GM19324 (cell line): Measurements from ENCODE around the gene MYO3B.
A peak's percentile ranks its signal among the peaks of the same experiment; 100 is the strongest.

Experiments
- ATAC-seq: cut with Tn5 transposase; IDR thresholded peaks from one replicate; pipeline ENCODE4 v1.9.1; 2021; ENCODE audit warnings: mild to moderate bottlenecking, moderate library complexity; ENCODE audit not compliant: unreplicated experiment, low FRiP score

The MYO3B gene

DNA sequence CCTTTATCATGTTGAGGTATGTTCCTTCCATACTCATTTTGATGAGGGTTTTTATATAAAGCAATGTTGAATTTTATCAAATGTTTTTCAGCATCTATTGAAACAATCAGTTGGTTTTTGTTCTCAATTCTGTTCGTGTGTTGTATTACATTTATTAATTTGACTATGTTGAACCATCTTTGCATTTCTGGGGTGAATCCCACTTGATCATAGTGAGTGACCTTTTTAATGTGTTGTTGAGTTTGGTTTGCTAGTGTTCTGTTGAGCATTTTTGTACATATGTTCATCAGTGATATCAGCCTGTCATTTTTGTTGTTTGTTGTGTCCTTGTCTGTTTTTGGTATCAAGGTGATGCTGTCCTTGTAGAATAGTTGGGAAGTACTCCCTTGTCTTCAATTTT lies 110.9 kb downstream of the MYO3B start:
- ATAC-seq, result no peak

DNA sequence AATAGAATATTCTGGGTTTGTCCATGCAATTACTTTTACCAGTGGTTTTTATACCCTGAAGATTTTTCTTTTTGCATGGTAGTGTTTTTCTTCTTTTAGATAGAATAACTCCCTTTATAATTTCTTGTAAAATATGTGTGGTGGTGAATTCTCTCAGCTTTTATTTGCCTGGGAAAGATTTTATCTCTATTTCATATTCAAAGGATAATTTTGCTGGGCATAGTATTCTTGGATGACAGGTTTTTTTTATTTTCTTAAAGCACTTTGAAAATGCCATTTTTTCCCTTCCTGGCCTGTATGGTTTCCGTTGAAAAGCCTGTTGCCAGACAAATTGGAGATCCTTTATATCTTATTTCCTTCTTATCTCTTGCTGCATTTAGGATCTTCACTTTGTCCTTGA lies 113.5 kb downstream of the MYO3B start:
- no peak for ATAC-seq

DNA sequence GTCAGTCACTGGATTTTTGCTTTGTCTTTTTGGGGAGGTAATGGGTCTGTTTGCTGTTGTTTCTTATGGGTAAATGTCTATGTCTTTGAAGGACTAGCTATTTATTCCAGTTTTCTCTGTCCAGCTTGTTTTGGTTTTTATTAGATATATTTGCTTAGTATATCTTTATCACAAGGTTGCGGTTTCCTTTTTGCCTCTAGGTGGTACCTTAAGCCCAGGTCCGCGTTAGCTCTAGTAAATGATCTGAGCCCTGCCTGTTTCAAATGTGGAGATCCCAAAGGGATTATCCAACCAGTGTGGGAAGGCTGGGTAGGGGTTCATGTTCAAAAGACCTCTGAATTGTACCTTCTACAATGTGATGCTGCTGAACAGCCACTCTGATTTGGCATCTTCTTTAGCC lies 114.5 kb downstream of the MYO3B start:
- no peak for ATAC-seq

DNA sequence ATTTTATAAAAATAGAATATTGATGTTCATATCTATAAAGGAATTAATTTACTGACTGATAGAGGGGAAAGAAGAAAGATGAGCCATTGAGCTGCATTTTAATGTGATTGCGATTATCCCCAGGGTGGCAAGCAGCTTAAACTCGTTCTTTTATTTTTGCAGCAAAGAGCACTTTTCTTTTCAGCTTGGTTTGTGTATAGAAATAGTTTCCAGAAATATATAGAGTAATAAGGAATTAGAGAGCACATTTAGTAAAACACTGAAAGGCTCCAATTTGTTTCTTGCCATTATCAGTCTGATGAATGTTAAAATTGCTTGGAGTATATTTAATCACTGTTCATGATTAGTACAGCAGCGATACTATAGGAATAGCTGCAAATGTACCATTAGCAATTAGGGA lies 119.5 kb downstream of the MYO3B start:
- ATAC-seq, result no peak

DNA sequence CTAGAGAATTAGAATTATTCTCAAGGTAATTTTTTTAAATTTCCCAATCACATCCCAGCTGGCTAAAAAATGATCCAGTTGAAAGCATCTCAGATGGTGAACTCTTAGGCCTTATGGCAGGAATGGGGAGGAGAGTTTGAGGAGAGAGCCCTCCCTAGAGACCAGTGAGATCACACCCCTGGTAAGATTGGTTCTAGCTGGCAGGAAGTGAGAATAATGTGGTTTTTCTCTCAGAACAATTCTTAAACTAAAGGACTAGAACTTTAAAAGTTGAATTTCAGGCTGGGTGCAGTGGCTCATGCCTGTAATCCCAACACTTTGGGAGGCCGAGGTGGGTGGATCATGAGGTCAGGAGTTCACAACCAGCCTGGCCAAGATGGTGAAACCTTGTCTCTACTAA lies 120.2 kb downstream of the MYO3B start:
- peak; percentile 63 for ATAC-seq

DNA sequence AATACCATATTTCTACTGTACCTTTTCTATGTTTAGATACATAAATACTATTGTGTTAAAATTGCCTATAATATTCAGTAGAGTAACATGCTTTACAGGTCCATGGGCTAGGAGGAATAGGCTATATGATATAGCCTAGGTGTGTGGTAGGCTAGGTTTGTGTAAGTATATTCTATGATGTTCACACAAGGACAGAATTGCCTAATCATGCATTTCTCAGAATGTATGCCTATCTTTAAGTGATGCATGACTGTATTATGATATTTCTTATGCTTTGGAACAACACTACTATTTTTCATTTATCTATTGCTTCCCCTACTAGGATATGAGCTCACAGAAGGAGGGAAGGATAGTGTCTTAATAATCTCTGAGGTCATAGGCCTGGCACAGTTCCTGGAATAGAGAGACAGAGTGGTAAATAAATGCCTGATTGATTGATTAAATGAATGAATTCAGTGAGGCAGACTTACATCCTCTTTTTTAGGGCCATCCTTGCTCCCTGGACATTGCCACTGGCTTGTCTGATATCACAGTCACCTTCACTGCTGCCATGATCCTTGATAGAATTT lies 121.0 kb downstream of the MYO3B start:
- no peak for ATAC-seq

DNA sequence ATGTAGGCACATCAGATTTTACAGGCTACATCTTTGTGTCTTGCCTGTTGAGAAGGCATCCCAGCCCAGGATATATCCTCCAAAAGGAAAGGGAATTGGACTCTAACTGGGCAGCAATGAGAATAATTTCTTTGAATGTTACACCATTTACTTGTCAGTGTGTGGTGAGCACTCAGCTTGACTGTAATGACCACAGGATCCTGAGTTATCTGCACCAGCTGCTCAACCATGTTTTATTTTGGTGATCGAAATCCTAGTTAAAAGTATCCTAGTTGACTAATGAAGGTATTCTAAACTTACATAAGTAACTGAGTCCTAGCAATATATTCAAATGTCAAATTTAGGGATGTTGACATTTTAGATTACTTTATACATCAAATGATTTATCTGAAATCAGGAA lies 123.0 kb downstream of the MYO3B start:
- no peak for ATAC-seq

DNA sequence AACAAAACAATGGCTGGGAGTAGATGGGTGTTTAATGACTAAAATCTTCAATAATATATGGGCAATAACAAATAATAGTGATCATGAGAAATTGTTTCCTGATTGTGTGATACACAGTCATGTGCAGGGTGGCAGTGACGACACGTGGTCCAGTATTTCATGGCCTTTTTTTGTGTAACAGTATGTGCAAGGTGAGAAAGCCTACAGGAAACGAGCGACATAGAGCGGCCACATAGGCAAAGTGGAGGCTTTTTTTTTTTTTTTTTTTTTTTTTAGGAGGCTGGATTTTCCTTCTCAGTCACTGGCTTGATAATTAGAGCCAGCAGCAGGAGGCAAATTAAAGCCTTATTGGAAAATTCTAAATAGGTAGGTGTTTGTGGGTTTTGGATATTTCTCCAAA lies 123.7 kb downstream of the MYO3B start:
- no peak for ATAC-seq

DNA sequence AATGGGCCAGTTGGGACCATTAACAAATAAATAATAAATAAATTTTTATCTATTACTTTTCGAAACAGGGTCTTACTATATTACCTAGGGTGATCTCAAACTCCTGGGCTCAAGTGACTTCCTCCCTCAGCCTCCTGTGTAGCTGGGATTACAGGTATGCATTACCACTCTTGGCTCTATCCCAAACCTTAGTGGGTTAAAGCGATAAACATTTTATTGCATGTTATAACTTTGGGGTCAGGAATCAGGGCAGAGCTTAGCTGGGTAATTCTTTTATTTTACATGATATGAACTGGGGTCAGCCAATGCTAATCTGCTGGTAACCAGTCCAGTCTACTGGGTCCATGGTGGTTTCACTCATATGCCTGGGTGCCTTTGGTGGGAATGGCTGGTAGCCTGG lies 127.8 kb downstream of the MYO3B start:
- no peak for ATAC-seq

DNA sequence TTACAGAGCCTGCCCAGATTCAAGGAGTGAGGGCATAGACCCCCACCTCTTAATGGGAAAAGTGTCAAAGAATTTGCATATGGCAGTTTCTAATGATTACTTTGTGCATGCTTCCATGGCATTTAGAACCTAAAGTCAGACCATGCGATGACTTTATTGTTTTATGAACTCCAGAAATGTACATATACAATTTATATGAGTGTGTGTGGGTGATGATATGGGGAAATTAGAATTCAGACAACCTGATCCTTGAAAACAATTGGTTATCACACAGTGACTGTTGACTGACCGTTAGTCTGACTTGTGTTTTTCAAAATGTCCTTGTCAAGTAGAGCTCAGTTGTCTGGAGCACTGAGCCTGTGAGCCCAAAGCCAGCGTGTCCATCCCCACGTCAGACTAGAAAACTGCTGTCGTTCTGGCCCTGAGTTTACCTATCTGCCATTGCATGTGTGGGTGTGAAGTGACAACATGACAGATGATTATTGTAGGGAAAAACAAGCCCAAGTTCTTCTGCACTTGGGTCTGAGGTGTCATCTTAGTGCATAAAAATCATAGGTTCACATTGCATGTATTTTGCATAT lies 128.4 kb downstream of the MYO3B start:
- ATAC-seq, result no peak

DNA sequence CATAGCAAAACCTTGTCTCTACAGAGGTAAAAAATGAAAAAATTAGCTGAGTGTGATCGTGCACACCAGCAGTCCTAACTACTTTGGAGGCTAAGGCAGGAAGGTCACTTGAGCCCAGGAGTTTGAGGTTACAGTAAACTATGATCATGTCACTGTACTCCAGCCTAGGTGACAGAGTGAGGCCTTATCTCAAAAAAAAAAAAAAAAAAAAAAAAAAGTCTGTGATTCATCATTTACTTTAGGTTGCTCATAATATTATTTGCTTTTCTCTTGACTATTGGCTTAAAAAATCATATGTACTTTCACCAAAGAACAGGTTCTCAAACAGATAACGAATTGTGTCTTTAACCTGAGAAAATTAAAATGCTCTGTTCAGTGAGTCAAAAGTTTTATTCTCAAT lies 129.1 kb downstream of the MYO3B start:
- no peak for ATAC-seq

DNA sequence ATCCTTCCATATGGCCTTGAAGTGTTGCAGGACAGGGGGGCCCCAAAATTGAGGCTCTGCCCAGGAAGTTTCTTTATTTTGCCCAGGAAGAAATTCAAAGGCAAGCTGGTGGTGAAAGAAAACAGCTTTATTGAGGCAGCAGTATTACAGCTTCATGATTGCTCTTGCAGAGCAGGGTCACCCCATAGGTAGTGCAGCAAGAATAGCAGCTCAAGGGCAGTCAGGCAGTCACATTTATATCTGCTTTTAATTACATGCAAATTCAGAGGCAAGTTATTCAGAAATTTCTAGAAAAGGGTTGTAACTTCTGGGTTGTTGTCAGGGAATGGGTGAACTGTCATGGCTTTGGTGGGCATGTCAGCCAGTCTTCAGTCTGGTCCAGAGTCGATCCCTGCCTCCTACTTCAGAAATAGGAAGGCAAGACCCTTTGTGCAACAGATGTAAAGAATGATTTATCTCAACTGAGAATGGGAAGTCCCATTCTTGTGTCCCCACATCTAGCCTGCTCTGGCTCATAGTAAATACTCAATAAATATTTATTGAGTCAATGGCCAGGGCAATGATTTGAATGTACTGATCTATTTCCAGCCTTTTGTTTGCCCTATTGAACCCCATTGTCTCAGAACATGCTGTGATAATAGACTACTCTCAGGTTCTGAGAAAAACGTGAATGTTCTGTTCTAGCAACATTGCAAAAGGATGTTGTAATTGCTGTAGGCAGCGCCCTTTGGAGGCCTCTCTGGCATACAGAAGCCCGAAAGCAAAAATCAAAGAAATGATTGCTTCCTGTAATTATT lies 129.8 kb downstream of the MYO3B start:
- ATAC-seq, result no peak

DNA sequence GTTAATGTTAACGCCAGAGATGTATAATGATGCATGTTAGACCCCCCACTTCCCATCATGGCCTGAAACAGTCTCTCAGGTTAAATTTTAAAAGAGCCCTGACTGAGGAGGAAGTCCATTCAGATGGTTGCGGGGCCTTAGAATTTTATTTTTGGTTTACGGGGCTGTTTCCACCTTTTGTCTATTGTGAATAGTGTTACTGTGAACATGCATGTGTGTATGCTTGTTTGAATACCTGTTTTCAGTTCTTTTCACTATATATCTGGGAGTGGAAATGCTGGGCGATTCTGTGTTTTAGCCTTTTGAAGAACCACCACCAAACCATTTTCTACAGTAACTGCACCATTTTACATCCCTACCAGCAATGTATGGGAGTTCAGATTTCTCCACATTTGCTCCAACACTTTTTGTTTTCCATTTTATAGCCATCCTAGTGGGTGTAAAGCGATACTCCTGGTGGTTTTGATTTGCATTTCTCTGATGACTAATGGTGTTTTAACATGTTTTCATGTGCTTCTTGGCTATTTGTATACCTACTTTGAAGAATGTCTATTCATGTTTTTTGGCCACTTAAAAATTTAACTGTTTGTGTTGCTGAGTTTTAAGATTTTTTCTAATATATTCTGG lies 133.0 kb downstream of the MYO3B start:
- no peak for ATAC-seq

DNA sequence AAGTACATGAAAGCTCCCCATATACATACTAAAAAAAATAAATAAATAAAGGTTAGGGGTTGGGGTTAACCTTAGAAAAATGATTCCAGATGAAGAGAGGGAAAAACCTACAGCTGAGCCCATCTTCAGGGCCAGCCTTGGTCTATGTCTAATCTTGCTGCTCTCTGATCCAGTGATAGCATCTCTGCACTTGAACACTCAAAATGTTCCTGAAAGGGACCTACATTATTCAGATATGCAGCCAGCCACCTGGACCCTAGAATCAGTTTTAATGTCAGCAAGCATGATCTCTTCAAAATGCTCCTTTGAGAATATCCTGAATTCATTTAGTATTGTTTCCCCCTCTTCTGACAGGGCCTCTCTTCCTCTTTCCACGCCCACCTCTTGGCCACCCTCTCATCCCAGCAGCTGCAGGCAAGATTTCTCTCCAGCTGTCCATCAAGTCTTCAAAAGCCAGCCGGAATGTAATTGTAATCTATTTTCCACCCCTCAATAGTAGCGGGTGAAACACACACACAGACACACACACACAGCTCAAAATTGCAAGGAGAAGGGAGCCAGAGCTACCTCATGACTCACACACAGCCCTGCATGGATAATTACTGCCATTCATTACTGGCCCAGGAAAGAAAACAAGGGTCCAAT lies 135.5 kb downstream of the MYO3B start:
- ATAC-seq, result no peak

DNA sequence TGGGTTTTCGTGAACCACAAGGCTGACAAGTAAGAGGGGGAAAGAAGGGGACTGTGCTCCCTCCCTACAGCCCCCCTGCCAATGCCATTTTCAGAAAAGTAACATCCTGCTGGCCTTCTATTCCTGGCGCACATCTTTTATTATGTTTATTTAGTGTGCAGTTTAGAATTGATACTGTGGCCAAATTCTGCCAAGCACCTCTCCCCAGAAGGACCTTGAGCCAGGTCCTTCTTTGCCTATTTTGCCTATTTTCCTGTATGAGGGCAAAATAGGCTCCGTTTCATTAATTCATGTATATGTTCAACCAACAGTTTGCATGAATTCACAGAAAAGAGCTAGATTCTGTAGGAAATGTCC lies 136.0 kb downstream of the MYO3B start:
- no peak for ATAC-seq

DNA sequence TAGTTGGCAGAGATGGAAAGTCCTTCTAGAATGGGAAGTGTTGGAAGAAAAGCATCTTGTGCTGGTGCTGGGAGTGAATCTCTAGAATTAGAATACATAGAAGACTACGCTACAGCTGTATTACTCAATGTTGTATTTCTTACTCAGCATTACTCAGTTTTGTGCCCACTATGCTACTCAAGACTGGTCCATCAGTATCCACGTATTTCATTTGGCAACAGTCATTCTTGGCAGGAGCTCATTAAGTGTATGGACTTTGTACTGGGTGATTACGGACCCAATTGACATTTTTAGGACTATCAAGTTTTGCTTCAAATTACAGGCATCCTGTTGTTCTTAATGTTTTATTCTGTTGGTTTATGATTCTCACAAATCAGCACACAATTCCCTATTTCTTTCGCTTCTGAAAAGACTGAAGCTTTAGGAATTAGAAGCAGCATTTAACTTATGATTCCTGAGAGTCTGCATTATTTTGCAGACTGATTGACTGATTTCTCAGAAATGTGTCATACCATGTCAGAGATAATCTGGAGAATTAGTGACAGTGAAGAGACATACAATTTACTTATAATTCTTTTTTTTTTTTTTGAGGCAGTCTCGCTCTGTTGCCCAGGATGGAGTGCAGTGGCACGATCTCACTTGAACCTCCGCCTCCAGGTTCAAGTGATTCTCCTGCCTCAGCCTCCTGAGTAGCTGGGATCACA lies 136.9 kb downstream of the MYO3B start:
- ATAC-seq, result no peak

DNA sequence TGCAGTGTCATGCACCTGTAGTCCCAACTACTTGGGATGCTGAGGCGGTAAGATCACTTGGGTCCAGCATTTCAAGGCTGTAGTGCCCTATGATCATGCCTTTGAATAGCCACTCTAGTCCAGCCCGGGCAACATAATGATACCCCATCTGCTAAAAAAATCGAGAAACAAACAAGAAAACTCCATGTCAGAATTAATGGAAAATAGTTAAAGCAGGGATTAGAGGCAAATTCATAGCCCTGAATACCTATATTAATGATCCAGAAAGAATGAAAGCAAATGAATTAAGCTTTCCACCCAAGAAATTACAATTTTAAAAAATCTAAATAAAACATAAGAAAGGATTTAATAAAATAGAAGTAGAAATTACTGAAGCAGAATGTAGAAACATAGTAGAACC lies 143.0 kb downstream of the MYO3B start:
- no peak for ATAC-seq

DNA sequence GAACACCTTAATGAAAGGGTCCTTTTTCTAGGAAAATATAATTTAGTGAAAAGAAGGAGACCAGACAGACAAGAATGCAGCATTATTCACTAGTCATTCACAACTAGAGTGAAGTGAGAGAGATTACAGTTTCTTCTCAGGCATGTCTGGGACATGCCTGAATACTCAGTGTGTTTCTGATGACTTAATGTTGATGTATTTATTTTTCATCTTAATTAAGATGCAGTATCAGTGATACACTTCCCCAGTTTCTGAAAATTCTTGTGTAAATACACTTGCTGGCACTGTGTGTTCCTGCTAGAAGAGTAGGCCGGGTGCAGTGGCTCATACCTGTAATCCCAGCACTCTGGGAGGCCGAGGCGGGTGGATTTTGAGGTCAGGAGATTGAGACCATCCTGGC lies 143.6 kb downstream of the MYO3B start:
- ATAC-seq, result no peak

DNA sequence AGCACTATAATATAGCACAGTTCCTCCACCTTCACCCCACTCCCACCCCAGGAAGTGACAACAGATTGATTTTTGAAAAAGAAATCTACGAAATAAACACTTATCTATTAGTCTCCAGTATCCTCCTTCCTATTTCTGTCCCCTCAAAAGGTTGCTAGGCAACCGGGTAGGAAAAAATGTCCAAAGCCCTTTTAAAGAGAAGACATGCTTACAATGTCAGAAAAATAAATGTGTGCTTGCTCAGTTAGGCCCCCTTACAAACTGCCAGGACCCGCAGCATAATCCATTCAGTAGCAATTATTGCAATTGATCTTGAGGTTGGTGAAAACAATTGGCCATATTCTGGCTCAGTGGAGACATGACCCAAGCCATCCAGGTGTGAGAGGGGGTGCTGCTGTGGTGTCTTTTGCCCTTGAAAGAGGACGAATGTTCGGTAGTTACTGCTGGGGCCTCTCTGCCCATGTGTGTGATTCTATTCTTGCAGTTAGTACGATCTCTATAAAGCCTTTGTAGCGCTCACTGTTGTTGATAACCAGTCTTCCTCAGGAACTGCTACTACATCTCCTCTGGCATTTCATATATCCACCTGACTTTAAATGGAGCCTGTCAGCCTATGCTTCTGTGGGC lies 144.3 kb downstream of the MYO3B start:
- no peak for ATAC-seq

DNA sequence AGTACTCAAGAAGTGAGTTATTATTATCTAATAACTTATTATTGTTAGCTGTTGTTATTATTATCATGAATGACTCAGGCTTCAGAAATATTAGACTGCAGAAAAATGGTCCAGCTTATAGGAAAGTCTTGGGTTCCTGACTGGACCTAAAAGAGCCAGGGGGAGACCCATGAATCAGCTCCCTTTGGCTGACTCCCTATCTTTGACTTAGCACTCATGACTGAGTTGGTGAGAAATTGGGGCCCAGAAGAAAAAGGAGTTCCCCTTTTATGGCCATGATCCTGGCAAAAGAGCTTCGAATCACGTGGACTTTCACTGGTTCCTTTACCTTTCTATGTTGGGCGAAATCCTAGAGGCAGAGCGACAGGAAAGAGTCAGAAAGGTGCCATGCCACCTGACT lies 145.8 kb downstream of the MYO3B start:
- no peak for ATAC-seq
